Upper lobe of right lung (tissue), 1 donor: ENCODE data around the gene SALL1. TPM values are rescaled to one million over a fixed set of nuclear protein-coding genes. Genes with fewer than 3 reads are reported as not detected.

Experiments
- ATAC-seq: fragments of 200-7000 bp; cut with Tn5 transposase; one replicate; pipeline ENCODE4 v1.9.1; 2020; ENCODE audit warnings: mild to moderate bottlenecking, moderate library complexity
- DNase-seq: peaks from one replicate; pipeline ENCODE4 v3.0.0-alpha.2; 2020
- H3K27ac ChIP-seq: fragments of 200-600 bp; one replicate; pipeline ENCODE4 v1.8.0; 2022
- H3K27me3 ChIP-seq: fragments of 200-600 bp; one replicate; pipeline ENCODE4 v1.8.0; 2022; ENCODE audit warnings: mild to moderate bottlenecking
- H3K36me3 ChIP-seq: fragments of 200-600 bp; one replicate; pipeline ENCODE4 v1.8.0; 2022
- H3K4me1 ChIP-seq: fragments of 200-600 bp; one replicate; pipeline ENCODE4 v1.8.0; 2022
- H3K4me3 ChIP-seq: fragments of 200-600 bp; one replicate; pipeline ENCODE4 v1.8.0; 2022; ENCODE audit warnings: mild to moderate bottlenecking
- H3K9me3 ChIP-seq: fragments of 200-600 bp; one replicate; pipeline ENCODE4 v1.8.0; 2022
- CTCF ChIP-seq: fragments of 200-600 bp; IDR thresholded peaks from one replicate; pipeline ENCODE4 v1.8.0; 2022; ENCODE audit warnings: antibody characterized with exemption
- intact Hi-C: fragments of 100-400 bp; cut with DNase I; formaldehyde crosslinking; loops from one replicate; pipeline ENCODE4 v1.11.0; 2022
- total RNA-seq: library from RNA; stranded (reverse); fragmentation: NEBNext Ultra II Directional; extraction: Animal tissue kit (Norgen Biotek cat#: 25700); gene quantifications from one replicate; pipeline ENCODE4 v1.2.1, GENCODE V29; 2021
- donor health status: DM: no; HTN: yes; CAD: no; lungs with severe emphysema.

SALL1 gene
- total RNA-seq, 1 donor from 2014 or later, result not detected

GRCh38 chr16:51157698-51158097 is 6.6 kb upstream of the SALL1 start:
- Histone ChIP-seq H3K4me3 (no peak overlapping the region), H3K9me3 (no peaks in the 10 kb centered on the region), H3K36me3 (no peaks in the 10 kb centered on the region), H3K4me1 (peaks cover 5% of the 10 kb centered on the region), H3K27ac (no peak overlapping the region), H3K27me3 (peaks cover 73% of the 10 kb centered on the region)
- ATAC-seq (no peak), DNase-seq (no peak)
- no peak for TF ChIP-seq CTCF
- intact Hi-C loops, result no loop called here

- Histone ChIP-seq H3K4me3 (no peak overlapping the region), H3K27ac (no peak overlapping the region), H3K27me3 (peaks cover 82% of the 10 kb centered on the region), H3K9me3 (no peaks in the 10 kb centered on the region), H3K36me3 (no peaks in the 10 kb centered on the region), H3K4me1 (peaks cover 11% of the 10 kb centered on the region)
- DNase-seq, result no peak
- no peak for ATAC-seq
- TF ChIP-seq CTCF, result no peak
- intact Hi-C loops, result no loop called here
Measured at GRCh38 chr16:51156807-51157200, 5.7 kb upstream of the SALL1 start.

- Histone ChIP-seq H3K27ac (no peak overlapping the region), H3K9me3 (no peaks in the 10 kb centered on the region), H3K36me3 (no peaks in the 10 kb centered on the region), H3K4me1 (peaks cover 11% of the 10 kb centered on the region), H3K4me3 (no peak overlapping the region), H3K27me3 (peaks cover 89% of the 10 kb centered on the region)
- ATAC-seq (no peak), DNase-seq (no peak)
- intact Hi-C loops, result no loop called here
- TF ChIP-seq CTCF, result no peak
Measured at GRCh38 chr16:51155820-51156806, 5.0 kb upstream of the SALL1 start.

- DNase-seq (no peak), ATAC-seq (no peak)
- no peak for TF ChIP-seq CTCF
- H3K27ac ChIP-seq, result no peak overlapping the region
- no peaks in the 10 kb centered on the region for H3K9me3 ChIP-seq
- intact Hi-C loops, result no loop called here
- H3K27me3 ChIP-seq, result peaks cover 92% of the 10 kb centered on the region
- peak overlapping the region; percentile 35 for H3K4me3 ChIP-seq
- H3K36me3 ChIP-seq, result no peaks in the 10 kb centered on the region
- H3K4me1 ChIP-seq, result peaks cover 17% of the 10 kb centered on the region
Measured at GRCh38 chr16:51155199-51155607, 4.1 kb upstream of the SALL1 start.

GRCh38 chr16:51154271-51155171 is 3.5 kb upstream of the SALL1 start:
- no peak for ATAC-seq
- peak overlapping the region; percentile 35 for H3K4me3 ChIP-seq
- H3K9me3 ChIP-seq, result no peaks in the 10 kb centered on the region
- no peak overlapping the region for H3K27ac ChIP-seq
- intact Hi-C loops, result no loop called here
- no peak for DNase-seq
- peaks cover 17% of the 10 kb centered on the region for H3K4me1 ChIP-seq
- H3K27me3 ChIP-seq, result peaks cover 93% of the 10 kb centered on the region
- H3K36me3 ChIP-seq, result no peaks in the 10 kb centered on the region
- TF ChIP-seq CTCF, result no peak
